Smooth muscle cell (in vitro differentiated cells): ENCODE results near the gene STK39. TPM values are rescaled to one million over a fixed set of nuclear protein-coding genes. Genes with fewer than 3 reads are reported as not detected.

ENCODE experiments used
- DNase-seq: peaks from one replicate; lab custom pipeline; 2025; ENCODE audit not compliant: unreplicated experiment; lab: John Stamatoyannopoulos, UW
- H2AFZ ChIP-seq: fragments of 200-600 bp; sonication (generic); 2 replicates; pipeline ENCODE4 v1.6.0; 2016; ENCODE audit warnings: antibody characterized with exemption, low read depth, mild to moderate bottlenecking
- H3F3A ChIP-seq: fragments of 200-600 bp; sonication (generic); 2 replicates; pipeline ENCODE4 v1.6.0; 2017; ENCODE audit warnings: antibody characterized with exemption, low read depth
- H3K27ac ChIP-seq: fragments of 200-600 bp; sonication (generic); 2 replicates; pipeline ENCODE4 v1.5.1; 2016; ENCODE audit warnings: low read depth, mild to moderate bottlenecking
- H3K27me3 ChIP-seq: fragments of 200-600 bp; sonication (generic); 2 replicates; pipeline ENCODE4 v1.6.1; 2016; ENCODE audit warnings: low read depth, mild to moderate bottlenecking
- H3K36me3 ChIP-seq: fragments of 200-600 bp; sonication (generic); 2 replicates; pipeline ENCODE4 v1.5.1; 2016; ENCODE audit warnings: low read depth
- H3K4me1 ChIP-seq: fragments of 200-600 bp; sonication (generic); 2 replicates; pipeline ENCODE4 v1.5.1; 2016; ENCODE audit warnings: low read depth
- H3K4me2 ChIP-seq: fragments of 200-600 bp; sonication (generic); 2 replicates; pipeline ENCODE4 v1.6.0; 2016; ENCODE audit warnings: mild to moderate bottlenecking
- H3K4me3 ChIP-seq: fragments of 200-600 bp; sonication (generic); 2 replicates; pipeline ENCODE4 v1.5.1; 2016; ENCODE audit warnings: mild to moderate bottlenecking
- H3K79me2 ChIP-seq: fragments of 200-600 bp; sonication (generic); 2 replicates; pipeline ENCODE4 v1.6.0; 2016; ENCODE audit warnings: low read depth, mild to moderate bottlenecking
- H3K9ac ChIP-seq: fragments of 200-600 bp; sonication (generic); 2 replicates; pipeline ENCODE4 v1.6.0; 2016; ENCODE audit warnings: low read depth
- H3K9me3 ChIP-seq: fragments of 200-600 bp; sonication (generic); replicated peaks from 2 replicates; pipeline ENCODE4 v1.5.1; 2016; ENCODE audit warnings: low read depth
- H4K20me1 ChIP-seq: fragments of 200-600 bp; sonication (generic); 2 replicates; pipeline ENCODE4 v1.6.0; 2016; ENCODE audit warnings: low read depth
- CTCF ChIP-seq: fragments of 200-600 bp; sonication (generic); IDR thresholded peaks from 2 replicates; pipeline ENCODE4 v1.5.1; 2017; ENCODE audit warnings: borderline replicate concordance, mild to moderate bottlenecking, antibody characterized with exemption; ENCODE audit not compliant: insufficient read depth, poor library complexity, severe bottlenecking
- WGBS: methylation state at CpG from one replicate; pipeline ENCODE4 v1.1.7; 2016; ENCODE audit warnings: low lambda C conversion rate; 5-methylcytosine and 5-hydroxymethylcytosine counted together
- polyA plus RNA-seq: library from polyadenylated mRNA; unstranded; fragments of >200 nt; fragmentation: Nextera tagmentation; extraction: Ambion mirVana; gene quantifications from 2 replicates; pipeline ENCODE4 v1.2.1, GENCODE V29; 2016
- total RNA-seq: library from RNA; depleted of rRNA; stranded (reverse); fragments of >200 nt; gene quantifications from 2 replicates; pipeline ENCODE4 v1.2.3, GENCODE V29; 2014

Gene STK39
- total and polyA plus RNA-seq, 2 experiments from 2014 or later, result 21.1 to 37.8 TPM

GRCh38 chr2:167990062-167990461 is 257.3 kb downstream of the STK39 start:
- 96% methylated on average over 4 of the region's 4 CpGs for WGBS
- Histone ChIP-seq H4K20me1 (peaks cover 92% of the 10 kb centered on the region), H3K4me1 (peaks cover 16% of the 10 kb centered on the region), H3K9me3 (no peaks in the 10 kb centered on the region), H3K9ac (no peak overlapping the region), H3K4me2 (no peak overlapping the region), H3K27me3 (no peaks in the 10 kb centered on the region), H3K4me3 (no peak overlapping the region), H3F3A (no peaks in the 10 kb centered on the region), H3K36me3 (peaks cover 4% of the 10 kb centered on the region), H3K27ac (no peak overlapping the region), H2AFZ (no peak overlapping the region), H3K79me2 (no peaks in the 10 kb centered on the region)
- TF ChIP-seq CTCF, result no peak
- DNase-seq, result no peak

- Histone ChIP-seq H3K79me2 (no peaks in the 10 kb centered on the region), H3K4me1 (peaks cover 16% of the 10 kb centered on the region), H3K9ac (no peak overlapping the region), H3K9me3 (no peaks in the 10 kb centered on the region), H3K4me2 (no peak overlapping the region), H3K4me3 (no peak overlapping the region), H3K27ac (no peak overlapping the region), H3K27me3 (no peaks in the 10 kb centered on the region), H4K20me1 (peaks cover 90% of the 10 kb centered on the region), H2AFZ (no peak overlapping the region), H3K36me3 (no peaks in the 10 kb centered on the region), H3F3A (no peaks in the 10 kb centered on the region)
- DNase-seq, result no peak
- 86% methylated on average over 2 of the region's 2 CpGs for WGBS
- TF ChIP-seq CTCF, result no peak
Observed at GRCh38 chr2:167988296-167988695, 259.1 kb downstream of the STK39 start.

GRCh38 chr2:167987558-167987957 is 259.8 kb downstream of the STK39 start:
- 93% methylated on average over 1 of the region's 1 CpG for WGBS
- no peak overlapping the region for H3K9ac ChIP-seq
- no peaks in the 10 kb centered on the region for H3K36me3 ChIP-seq
- H3K79me2 ChIP-seq, result no peaks in the 10 kb centered on the region
- H3K4me2 ChIP-seq, result no peak overlapping the region
- H2AFZ ChIP-seq, result no peak overlapping the region
- DNase-seq, result no peak
- H4K20me1 ChIP-seq, result peaks cover 83% of the 10 kb centered on the region
- TF ChIP-seq CTCF, result no peak
- H3K4me1 ChIP-seq, result peaks cover 16% of the 10 kb centered on the region
- no peaks in the 10 kb centered on the region for H3F3A ChIP-seq
- H3K9me3 ChIP-seq, result no peaks in the 10 kb centered on the region
- no peaks in the 10 kb centered on the region for H3K27me3 ChIP-seq
- H3K4me3 ChIP-seq, result no peak overlapping the region
- H3K27ac ChIP-seq, result no peak overlapping the region

- H3K79me2 ChIP-seq, result no peaks in the 10 kb centered on the region
- H3K4me1 ChIP-seq, result peaks cover 16% of the 10 kb centered on the region
- WGBS, result 21% methylated on average over 6 of the region's 6 CpGs
- H3F3A ChIP-seq, result no peaks in the 10 kb centered on the region
- peaks cover 85% of the 10 kb centered on the region for H4K20me1 ChIP-seq
- TF ChIP-seq CTCF, result no peak
- DNase-seq, result no peak
- no peaks in the 10 kb centered on the region for H3K36me3 ChIP-seq
- H3K9ac ChIP-seq, result no peak overlapping the region
- no peaks in the 10 kb centered on the region for H3K9me3 ChIP-seq
- H3K4me2 ChIP-seq, result no peak overlapping the region
- H3K4me3 ChIP-seq, result no peak overlapping the region
- H3K27me3 ChIP-seq, result no peaks in the 10 kb centered on the region
- no peak overlapping the region for H2AFZ ChIP-seq
- no peak overlapping the region for H3K27ac ChIP-seq
Observed at GRCh38 chr2:167987026-167987425, 260.4 kb downstream of the STK39 start.
